ENCODE measurements around the gene ZNF839. TPM values are rescaled to one million over a fixed set of nuclear protein-coding genes. Genes with fewer than 3 reads are reported as not detected.
"Not testable (repeated sequence)": the region's sequence is repeated elsewhere in the genome, so short reads cannot be mapped to it uniquely, and the experiment has no call there.

Gene ZNF839
- total RNA-seq, 1 donor from 2014 or later, result 14.9 TPM

GRCh38 chr14:102325791-102326345, 6.3 kb downstream of the ZNF839 start:
- no peak overlapping the region for H3K27ac Mint-ChIP-seq
- H3K9me3 Mint-ChIP-seq (ENCODE audit: low read depth), result no peaks in the 10 kb centered on the region

GRCh38 chr14:102326583-102326982, 7.0 kb downstream of the ZNF839 start:
- peaks cover 4% of the 10 kb centered on the region for H3K36me3 Mint-ChIP-seq (ENCODE audit: insufficient read depth)
- no peaks in the 10 kb centered on the region for H3K9me3 Mint-ChIP-seq (ENCODE audit: low read depth)
- DNase-seq (ENCODE audit: low spot score, unreplicated experiment), result no peak
- no peaks in the 10 kb centered on the region for H3K4me1 Mint-ChIP-seq (ENCODE audit: low read depth)
- H3K27ac Mint-ChIP-seq, result no peak overlapping the region
- no peaks in the 10 kb centered on the region for H3K27me3 Mint-ChIP-seq
- no peak for TF ChIP-seq CTCF (IDR thresholded peaks at IDR 0.05; ENCODE audit: unreplicated experiment)
- no peak overlapping the region for H3K4me3 Mint-ChIP-seq (ENCODE audit: low read depth)

More at GRCh38 chr14:102325791-102326345, 6.3 kb downstream of the ZNF839 start:
- TF ChIP-seq CTCF (IDR thresholded peaks at IDR 0.05; ENCODE audit: unreplicated experiment), result no peak
- H3K27me3 Mint-ChIP-seq, result no peaks in the 10 kb centered on the region
- no peak for DNase-seq (ENCODE audit: low spot score, unreplicated experiment)
- H3K4me1 Mint-ChIP-seq (ENCODE audit: low read depth), result no peaks in the 10 kb centered on the region
- H3K4me3 Mint-ChIP-seq (ENCODE audit: low read depth), result no peak overlapping the region
- H3K36me3 Mint-ChIP-seq (ENCODE audit: insufficient read depth), result peaks cover 2% of the 10 kb centered on the region

GRCh38 chr14:102329381-102329780, 9.8 kb downstream of the ZNF839 start:
- H3K27ac Mint-ChIP-seq; H3K4me3 Mint-ChIP-seq (ENCODE audit: low read depth); DNase-seq (ENCODE audit: low spot score, unreplicated experiment); H3K27me3 Mint-ChIP-seq; H3K36me3 Mint-ChIP-seq (ENCODE audit: insufficient read depth); H3K9me3 Mint-ChIP-seq (ENCODE audit: low read depth); H3K4me1 Mint-ChIP-seq (ENCODE audit: low read depth): not testable (repeated sequence)

- Mint-ChIP-seq H3K27me3 (no peaks in the 10 kb centered on the region), H3K36me3 (ENCODE audit: insufficient read depth) (peaks cover 8% of the 10 kb centered on the region), H3K9me3 (ENCODE audit: low read depth) (no peaks in the 10 kb centered on the region), H3K27ac (no peak overlapping the region), H3K4me3 (ENCODE audit: low read depth) (no peak overlapping the region), H3K4me1 (ENCODE audit: low read depth) (no peaks in the 10 kb centered on the region)
- TF ChIP-seq CTCF (IDR thresholded peaks at IDR 0.05; ENCODE audit: unreplicated experiment), result no peak
- no peak for DNase-seq (ENCODE audit: low spot score, unreplicated experiment)
Measured at GRCh38 chr14:102330806-102331205, 11.3 kb downstream of the ZNF839 start.

GRCh38 chr14:102333390-102333789, 13.8 kb downstream of the ZNF839 start:
- peaks cover 6% of the 10 kb centered on the region for H3K36me3 Mint-ChIP-seq (ENCODE audit: insufficient read depth)
- no peaks in the 10 kb centered on the region for H3K27me3 Mint-ChIP-seq
- DNase-seq (ENCODE audit: low spot score, unreplicated experiment), result no peak
- H3K4me1 Mint-ChIP-seq (ENCODE audit: low read depth), result no peaks in the 10 kb centered on the region
- H3K9me3 Mint-ChIP-seq (ENCODE audit: low read depth), result no peaks in the 10 kb centered on the region
- no peak overlapping the region for H3K27ac Mint-ChIP-seq
- no peak overlapping the region for H3K4me3 Mint-ChIP-seq (ENCODE audit: low read depth)
- no peak for TF ChIP-seq CTCF (IDR thresholded peaks at IDR 0.05; ENCODE audit: unreplicated experiment)

Measured in progenitor cell of endocrine pancreas (in vitro differentiated cells).